ENCODE results near the gene TMIGD3.

Gene TMIGD3

DNA sequence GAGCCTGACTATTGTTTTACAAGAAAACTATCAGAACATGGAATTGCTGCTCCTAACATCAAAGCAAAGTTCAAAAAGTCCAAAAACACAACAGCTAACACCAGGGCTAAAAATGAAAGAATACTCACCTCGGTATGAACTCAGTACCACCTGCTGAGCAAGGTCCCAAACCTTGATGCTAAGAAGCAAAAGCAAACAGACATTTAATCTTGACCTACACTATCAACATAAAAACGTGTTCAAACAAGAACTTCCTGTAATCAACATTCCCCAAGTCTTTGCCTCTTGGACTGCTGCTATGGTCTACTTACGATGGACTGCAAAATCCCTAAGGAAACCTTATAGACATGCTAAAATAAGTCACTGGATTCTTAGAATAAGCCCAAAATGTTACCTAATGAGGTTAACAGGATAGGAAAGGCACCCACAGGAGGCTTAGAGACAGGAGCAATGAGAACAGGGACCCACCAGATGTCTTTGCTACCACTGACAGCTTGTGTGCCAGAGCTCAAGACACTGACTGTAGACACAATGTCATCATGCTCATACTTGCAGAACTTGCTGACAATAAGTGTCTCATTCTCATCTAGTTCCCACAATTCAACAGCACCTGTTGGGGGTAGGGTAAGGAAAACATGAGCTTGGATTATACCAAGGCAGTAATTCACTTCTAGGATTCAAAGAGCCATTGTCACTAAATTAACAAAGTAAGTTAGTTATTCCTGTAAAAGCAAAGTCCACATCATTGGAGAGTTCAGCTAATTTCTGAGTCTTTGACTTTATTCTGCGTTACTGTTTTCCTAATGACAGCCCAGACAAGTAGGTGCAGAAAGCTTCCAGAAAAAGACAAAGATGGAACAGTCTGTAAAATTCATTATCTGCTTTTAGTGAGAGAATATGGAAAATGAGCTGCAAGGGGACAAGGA, 56.2 kb downstream of the TMIGD3 start:
- no peak for DNase-seq (ENCODE audit: low read depth, low spot score)

DNA sequence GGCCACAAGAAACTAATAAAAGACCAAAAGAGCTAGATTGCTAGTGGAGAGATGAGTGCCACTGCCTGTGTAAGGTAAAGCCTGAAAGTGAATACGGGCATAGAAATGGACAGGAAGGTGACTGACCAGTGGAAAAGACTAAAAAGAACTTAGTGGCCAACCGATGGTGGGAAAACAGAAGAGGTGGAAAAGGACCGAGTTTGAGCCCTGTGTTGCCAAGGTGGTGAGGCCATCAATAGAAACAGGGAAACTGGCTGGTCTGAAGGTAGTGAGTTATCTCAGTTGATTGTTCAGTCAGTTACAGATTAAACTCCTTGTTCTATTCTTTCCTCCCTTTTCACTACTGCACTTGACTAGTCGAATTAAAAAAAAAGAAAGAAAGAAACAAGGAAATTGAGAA, 56.9 kb downstream of the TMIGD3 start:
- DNase-seq (ENCODE audit: low read depth, low spot score): no peak

DNA sequence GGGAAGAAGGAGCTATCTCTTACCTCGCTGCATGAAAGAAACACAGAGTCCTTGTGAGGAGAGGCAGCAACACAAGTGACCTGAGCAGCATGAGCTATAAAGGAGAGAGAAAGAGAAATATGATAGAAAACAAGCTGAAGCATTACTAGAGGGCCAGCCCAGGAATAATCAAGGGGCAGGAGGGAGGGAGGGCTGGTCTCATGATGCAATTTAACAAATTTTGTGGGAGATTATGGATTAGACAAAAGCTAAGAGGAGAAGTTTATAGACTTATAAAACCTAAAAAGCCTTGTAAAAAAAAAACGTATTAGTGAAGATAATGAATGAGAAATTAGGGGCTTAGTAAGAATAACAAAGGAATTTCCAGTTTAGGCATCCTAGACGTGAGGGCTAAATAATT, 59.4 kb downstream of the TMIGD3 start:
- no peak for DNase-seq (ENCODE audit: low read depth, low spot score)

- DNase-seq (ENCODE audit: low read depth, low spot score): no peak
Observed at GRCh38 chr1:111442457-111442856, 61.0 kb downstream of the TMIGD3 start.

- peak; percentile 33 for DNase-seq (ENCODE audit: low read depth, low spot score)
Observed at GRCh38 chr1:111441573-111442192, 61.8 kb downstream of the TMIGD3 start.

- no peak for DNase-seq (ENCODE audit: low read depth, low spot score)
Observed at GRCh38 chr1:111439461-111440351, 63.7 kb downstream of the TMIGD3 start.

GRCh38 chr1:111436726-111437125, 66.7 kb downstream of the TMIGD3 start:
- DNase-seq (ENCODE audit: low read depth, low spot score): no peak

Data from activated CD4-positive, CD25-positive, alpha-beta regulatory T cell treated with anti-CD3 and anti-CD28 coated beads, Interleukin-2, amount 50 U/mL, for 16 hours (primary cell).